ENCODE data around the gene FUNDC2. TPM values are rescaled to one million over a fixed set of nuclear protein-coding genes. Genes with fewer than 3 reads are reported as not detected.
A peak's percentile ranks its signal among the peaks of the same experiment; 100 is the strongest.

FUNDC2 gene
- total and polyA plus RNA-seq, 9 donors = 133 to 257 (median 149) TPM

DNA sequence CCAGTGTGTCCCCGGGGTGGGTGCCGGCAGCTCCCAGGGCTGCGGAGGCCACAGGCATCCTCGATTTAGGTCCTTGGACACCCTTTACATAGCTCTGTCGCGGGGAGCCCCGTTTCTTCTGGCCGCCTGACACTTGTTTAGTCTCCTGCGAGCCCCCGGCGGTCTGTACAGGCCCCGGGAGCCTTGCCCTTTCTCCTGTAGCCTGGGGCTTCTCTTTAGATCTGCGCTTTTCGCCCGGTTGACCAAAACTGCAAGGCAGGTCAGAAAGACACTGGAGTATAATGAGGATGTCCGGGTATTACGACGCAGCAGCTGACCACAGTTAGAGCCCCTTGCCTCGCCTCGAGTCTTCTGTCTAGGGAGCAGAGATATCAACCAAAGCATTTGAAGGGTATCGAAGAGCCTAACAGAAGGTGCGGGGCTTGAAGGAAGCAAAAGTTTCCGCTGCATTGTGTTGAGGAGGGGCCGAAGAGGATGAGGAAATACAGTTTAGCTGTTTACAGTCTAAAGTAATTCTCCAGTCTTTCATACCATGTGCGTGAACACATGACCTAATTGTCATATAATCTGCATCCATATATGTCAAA, 45.1 kb downstream of the FUNDC2 start:
- H3K27ac ChIP-seq = peak overlapping the region in 1 of 2 donors; percentile 69
- 39 to 53% (median 41%) methylated on average over 25 of the region's 25 CpGs for WGBS, 3 donors
- H3K4me3 ChIP-seq = peak overlapping the region; percentile 45
- no peaks in the 10 kb centered on the region for H3K4me1 ChIP-seq (ENCODE audit: insufficient read depth)
- peak in 1 of 5 donors; percentile 32 for DNase-seq
- H3K9me3 ChIP-seq = no peaks in the 10 kb centered on the region
- intact Hi-C loops (cut with DNase I) = no loop called here
- no peaks in the 10 kb centered on the region for H3K36me3 ChIP-seq
- TF ChIP-seq, protein P1, sequence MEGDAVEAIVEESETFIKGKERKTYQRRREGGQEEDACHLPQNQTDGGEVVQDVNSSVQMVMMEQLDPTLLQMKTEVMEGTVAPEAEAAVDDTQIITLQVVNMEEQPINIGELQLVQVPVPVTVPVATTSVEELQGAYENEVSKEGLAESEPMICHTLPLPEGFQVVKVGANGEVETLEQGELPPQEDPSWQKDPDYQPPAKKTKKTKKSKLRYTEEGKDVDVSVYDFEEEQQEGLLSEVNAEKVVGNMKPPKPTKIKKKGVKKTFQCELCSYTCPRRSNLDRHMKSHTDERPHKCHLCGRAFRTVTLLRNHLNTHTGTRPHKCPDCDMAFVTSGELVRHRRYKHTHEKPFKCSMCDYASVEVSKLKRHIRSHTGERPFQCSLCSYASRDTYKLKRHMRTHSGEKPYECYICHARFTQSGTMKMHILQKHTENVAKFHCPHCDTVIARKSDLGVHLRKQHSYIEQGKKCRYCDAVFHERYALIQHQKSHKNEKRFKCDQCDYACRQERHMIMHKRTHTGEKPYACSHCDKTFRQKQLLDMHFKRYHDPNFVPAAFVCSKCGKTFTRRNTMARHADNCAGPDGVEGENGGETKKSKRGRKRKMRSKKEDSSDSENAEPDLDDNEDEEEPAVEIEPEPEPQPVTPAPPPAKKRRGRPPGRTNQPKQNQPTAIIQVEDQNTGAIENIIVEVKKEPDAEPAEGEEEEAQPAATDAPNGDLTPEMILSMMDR (IDR thresholded peaks at IDR 0.05) = no peak
- TF ChIP-seq EP300 (IDR thresholded peaks at IDR 0.05) (no peak), POLR2A (IDR thresholded peaks at IDR 0.05) (no peak)
- H3K27me3 ChIP-seq = no peaks in the 10 kb centered on the region

DNA sequence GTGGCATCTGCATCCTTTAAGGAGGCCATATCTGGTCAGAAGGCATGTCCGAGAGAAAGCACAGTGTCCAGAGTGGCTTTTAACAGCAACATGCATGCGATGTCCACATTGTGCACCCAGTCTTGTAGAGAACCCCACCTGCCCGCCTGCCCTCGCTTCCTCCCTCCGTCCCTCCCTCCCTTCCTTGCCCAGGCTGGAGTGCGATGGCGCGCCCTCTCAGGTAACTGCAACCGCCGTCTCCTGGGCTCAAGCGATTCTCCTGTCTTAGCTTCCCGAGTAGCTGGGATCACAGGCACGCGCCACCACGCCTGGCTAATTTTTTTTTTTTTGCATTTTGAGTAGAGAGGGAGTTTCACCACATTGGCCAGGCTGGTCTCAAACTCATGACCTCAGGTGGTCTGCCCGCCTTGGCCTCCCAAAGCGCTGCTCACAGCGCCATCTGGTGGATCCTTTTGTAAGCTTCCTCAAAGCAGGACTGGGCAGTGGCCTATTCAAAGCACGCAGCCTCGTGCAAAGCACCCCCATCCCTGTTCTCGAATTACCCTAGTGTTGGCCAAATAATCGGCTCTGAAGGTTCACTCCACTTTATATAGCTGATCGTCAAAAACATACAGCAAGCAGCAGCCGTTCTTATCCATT, 59.7 kb downstream of the FUNDC2 start:
- no peak overlapping the region for H3K4me3 ChIP-seq
- no peaks in the 10 kb centered on the region for H3K4me1 ChIP-seq (ENCODE audit: insufficient read depth)
- no peaks in the 10 kb centered on the region for H3K27me3 ChIP-seq
- TF ChIP-seq, protein P1 (IDR thresholded peaks at IDR 0.05) = peak in 2 of 3 donors; percentile 15 to 24
- TF ChIP-seq EP300 (IDR thresholded peaks at IDR 0.05) = no peak
- intact Hi-C loops (cut with DNase I) = no loop called here
- WGBS, 3 donors = 72 to 74% (median 74%) methylated on average over 24 of the region's 24 CpGs
- no peaks in the 10 kb centered on the region for H3K36me3 ChIP-seq
- H3K27ac ChIP-seq = no peak overlapping the region
- no peaks in the 10 kb centered on the region for H3K9me3 ChIP-seq
- DNase-seq = peak in 2 of 5 donors; percentile 29 to 46

DNA sequence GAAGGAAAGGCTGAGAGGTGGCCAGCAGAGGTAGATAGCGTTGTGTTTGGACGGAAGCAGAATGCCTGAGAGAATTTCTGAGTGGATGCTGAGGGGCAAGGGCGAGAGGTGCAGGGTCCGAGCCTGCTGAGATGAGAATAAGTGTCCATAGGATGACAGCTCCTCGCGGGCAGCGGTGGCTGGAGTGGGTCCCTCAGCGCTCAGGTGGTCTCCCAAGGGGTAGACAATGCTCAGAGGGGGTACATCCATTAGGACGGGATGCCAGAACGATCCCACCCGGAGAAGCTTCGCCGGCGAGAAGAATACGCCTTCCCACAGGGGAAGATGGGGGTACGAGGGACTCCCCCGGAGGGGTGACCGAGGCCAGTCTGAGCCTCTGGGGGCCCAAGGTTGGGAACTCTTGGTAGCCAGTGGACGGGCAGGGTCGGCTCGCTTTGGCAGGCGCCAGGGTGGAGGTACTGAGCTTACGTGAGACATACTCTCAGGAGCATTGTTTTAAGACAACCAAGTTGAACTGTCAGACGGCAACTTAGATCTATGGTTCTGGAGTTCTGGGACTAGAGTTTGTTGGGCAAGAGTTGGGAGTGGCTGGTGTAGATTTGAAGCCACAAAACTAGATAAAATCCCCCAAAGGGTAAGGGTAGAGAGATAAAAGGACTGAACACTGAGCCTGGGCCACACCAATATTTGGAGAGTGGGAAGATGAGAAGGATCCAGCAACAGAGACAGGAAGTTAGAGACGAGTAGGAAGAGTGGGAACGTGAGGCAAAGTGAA, 60.5 kb downstream of the FUNDC2 start:
- TF ChIP-seq EP300 (IDR thresholded peaks at IDR 0.05) = no peak
- Histone ChIP-seq H3K27ac (no peak overlapping the region), H3K4me1 (ENCODE audit: insufficient read depth) (no peaks in the 10 kb centered on the region), H3K9me3 (no peaks in the 10 kb centered on the region), H3K36me3 (no peaks in the 10 kb centered on the region), H3K4me3 (no peak overlapping the region), H3K27me3 (no peaks in the 10 kb centered on the region)
- WGBS, 3 donors = 86 to 89% (median 87%) methylated on average over 26 of the region's 26 CpGs
- DNase-seq = no peak
- intact Hi-C loops (cut with DNase I) = no loop called here

DNA sequence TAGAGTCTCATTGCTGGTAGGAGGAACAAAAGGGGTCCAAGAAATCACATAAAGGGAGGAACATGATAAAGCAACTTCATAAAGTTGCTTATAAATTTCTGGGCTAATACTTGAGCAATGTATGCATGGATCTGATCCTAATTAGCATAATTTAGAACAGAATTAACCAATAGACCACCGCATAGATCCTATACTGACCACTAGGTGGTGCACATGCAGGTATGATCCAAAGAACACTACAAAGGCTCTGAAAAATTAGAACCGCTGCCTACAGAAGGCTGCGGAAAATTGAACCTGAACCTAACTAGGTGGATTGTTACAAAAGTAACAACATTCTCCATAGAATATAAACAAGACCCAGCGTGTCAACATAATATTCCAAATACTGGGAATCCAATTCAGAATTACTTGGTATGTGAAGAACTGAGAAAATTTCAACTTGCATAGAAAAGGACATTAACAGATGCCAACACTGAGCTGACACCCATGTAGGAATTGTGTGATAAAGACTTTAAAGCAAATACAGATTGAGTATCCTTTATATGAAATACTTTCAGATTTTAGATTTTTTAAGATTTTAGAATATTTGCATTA, 67.9 kb downstream of the FUNDC2 start:
- TF ChIP-seq EP300 (IDR thresholded peaks at IDR 0.05) (no peak), POLR2A (IDR thresholded peaks at IDR 0.05) (no peak)
- TF ChIP-seq, protein P1 (IDR thresholded peaks at IDR 0.05) = peak in 1 of 3 donors; percentile 52
- H3K9me3 ChIP-seq = no peaks in the 10 kb centered on the region
- 25 to 30% (median 30%) methylated on average over 4 of the region's 4 CpGs for WGBS, 3 donors
- H3K27me3 ChIP-seq = no peaks in the 10 kb centered on the region
- no peaks in the 10 kb centered on the region for H3K36me3 ChIP-seq
- no peak overlapping the region for H3K4me3 ChIP-seq
- intact Hi-C loops (cut with DNase I) = no loop called here
- no peaks in the 10 kb centered on the region for H3K4me1 ChIP-seq (ENCODE audit: insufficient read depth)
- DNase-seq = no peak
- H3K27ac ChIP-seq = no peak overlapping the region

All from ovary (tissue), 9 donors.